NCI-H1417 (cell line): ENCODE data around the gene HSD11B2.
A peak's percentile ranks its signal among the peaks of the same experiment; 100 is the strongest.
"Not testable (repeated sequence)": the region's sequence is repeated elsewhere in the genome, so short reads cannot be mapped to it uniquely, and the experiment has no call there.

Source experiments
- DNase-seq, 3 experiments: peaks; one replicate each; lab custom pipeline; 2025; lab: John Stamatoyannopoulos, UW

Gene HSD11B2

DNA sequence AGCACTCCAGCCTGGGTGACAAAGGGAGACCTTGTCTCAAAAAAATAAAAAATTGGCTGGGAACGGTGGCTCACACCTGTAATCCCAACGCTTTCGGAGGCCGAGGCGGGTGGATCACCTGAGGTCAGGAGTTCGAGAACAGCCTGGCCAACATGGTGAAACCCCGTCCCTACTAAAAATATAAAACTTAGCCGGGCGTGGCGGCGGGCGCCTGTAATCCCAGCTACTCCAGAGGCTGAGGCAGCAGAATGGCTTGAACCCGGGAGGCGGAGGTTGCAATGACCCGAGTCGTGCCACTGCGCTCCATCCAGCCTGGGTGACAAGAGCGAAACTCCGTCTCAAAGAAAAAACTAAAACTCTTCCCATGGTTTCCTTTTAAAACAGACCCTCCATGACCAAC lies 15.5 kb upstream of the HSD11B2 start:
- not testable (repeated sequence) for DNase-seq

DNA sequence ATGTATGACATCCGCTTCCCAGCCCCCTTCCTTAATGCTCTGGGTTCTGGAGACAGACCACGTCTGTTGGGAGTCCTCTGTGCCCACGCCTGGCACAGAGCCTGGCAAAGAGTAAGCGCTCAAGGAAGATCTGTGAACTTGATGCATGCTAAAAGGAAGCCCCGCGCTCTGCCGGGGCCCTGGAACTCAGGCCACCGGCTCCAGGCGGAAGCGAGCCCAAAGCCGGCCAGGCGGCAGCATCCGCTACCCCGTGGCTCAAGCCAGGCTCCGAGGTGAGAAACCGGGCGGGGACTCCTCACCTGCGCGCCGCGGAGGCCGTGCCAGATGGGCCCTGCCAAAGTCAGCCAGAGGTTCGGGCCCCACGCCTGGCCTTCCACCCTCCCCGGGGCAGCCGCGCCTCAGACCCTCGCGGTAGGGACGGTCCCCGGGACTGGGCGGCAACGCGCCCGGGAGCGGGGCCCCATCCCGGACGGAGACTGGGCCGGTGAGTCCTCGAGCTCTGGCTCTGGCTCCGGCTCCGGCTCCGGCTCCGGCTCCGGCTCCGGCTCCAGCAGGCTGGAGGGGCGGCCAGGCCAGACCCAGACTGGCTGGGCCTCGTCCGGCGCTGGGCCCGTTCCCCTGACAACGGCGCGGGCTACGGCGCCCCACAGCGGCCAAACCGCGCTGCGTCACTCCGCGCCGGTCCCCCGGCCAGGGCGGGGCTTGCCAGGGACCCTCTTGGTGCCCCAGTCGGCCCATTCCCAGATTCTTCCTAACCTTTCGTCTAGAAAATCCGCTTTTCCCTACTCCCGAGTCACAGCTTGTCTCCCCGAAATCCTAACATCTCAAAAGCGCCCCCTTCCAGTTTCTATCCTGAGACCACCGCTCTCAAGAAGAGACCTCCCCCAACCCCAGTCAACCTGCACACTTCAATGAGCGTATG lies 14.8 kb upstream of the HSD11B2 start, which contains the start of gene ZDHHC1:
Gene ZDHHC1 (minus strand): TSS at position 606 of the 922 bp plus-strand sequence. CDS start 8,702 bp downstream, outside the sequence.
- DNase-seq = peak; percentile 69 to 76 (median 76)

DNA sequence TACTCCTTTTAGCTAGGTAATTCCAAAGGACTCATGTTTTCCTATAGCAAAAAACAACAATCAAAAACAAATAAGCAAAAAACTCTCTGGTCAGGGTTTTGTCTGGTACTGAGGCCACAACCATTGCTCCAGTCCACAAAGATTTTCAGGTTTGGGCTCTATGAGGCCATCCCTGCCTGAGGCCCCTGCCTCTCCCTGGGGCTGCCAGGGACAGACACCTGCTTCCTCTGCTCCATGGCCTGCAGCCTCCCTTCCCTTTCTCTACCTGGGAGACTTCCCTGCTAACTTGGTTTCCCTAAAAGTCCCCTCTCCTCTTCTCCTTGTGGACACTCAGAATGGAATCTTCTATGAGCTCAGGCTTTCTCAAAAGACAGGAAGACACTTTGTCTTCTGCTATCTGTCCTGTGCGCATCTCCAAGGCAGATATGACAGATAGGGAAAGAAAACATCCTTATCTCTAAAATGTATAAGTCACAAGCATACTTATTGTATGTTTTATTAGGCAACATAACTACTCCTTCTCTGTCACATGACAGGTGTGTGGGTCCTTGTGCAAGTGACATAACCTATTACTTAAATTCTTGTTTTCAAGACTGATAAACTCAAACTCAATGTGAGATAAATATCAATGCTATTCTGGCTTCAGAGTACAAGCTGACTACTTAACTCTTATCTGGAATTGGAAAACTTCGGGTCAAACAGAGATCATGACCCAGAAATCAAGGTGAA lies 13.4 kb upstream of the HSD11B2 start:
- DNase-seq = no peak

DNA sequence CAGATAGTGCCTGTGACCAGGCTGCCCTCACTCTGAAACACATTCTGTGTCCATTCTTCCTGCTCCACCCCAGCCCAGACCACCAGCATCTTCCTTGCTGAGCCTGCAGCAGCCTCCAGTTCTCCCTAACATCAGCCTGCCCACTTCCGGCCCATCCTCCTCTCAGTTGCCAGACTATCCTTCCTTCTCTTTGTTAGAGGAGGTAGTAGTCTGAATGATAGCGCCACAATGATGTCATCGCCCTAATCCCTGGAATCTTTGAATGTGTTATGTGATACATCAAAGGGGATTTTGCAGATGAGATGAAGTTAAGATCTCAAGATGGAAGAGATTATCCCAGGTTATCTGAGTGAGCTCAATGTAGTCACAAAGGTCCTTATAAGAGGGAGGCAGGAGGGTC lies 11.4 kb upstream of the HSD11B2 start:
- DNase-seq = no peak

DNA sequence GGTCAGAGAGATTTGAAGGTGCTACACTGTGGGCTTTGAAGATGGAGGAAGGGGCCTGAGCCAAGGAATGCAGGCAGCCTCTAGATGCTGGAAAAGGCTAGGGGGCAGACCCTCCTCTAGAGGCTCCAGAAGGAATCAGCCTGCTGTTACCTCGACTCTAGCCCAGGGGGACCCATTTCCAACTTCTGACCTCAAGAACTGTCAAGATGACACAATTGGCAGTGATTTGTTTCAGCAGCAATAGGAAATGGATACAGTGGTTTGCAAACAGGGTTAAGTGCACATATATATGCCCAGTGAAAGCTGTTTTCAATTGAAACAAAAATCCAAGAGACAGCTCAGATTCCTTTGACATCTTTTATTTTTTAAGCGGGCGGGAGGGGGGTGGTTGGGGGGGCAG lies 11.0 kb upstream of the HSD11B2 start:
- DNase-seq = no peak

DNA sequence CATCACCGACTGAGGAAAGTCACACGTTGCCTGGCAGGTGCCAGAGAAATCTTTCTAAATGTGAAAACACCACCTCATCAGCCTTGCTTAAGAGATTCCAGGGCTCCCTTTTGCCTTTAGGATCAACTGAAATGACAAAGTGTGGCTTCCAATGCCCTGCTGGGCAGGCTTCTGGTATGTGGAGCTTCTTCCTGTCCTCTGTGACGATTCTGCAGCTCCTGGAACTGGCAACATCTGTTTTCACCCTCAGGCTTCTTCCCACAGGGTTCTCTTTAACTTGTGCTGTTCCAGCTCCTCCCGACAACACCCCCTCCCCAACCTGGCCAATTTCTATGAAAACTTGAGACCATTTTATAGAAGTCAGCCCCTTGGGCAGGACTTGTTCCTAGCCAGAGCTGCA lies 9.9 kb upstream of the HSD11B2 start:
- no peak for DNase-seq

DNA sequence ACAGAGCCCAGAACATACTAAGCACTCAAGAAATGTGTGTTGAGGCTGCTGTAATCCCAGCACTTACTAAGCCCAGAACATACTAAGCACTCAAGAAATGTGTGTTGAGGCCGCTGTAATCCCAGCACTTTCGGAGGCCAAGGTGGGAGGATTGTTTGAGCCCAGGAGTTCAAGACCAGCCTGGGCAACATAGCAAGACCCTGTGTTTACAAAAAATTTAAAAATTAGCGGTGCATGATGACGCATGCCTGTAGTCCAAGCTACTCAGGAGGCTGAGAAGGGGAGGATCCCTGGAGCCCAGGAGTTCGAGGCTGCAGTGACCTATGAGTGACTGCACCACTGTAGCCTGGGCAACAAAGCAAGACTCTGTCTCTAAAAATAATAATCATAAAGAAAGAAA lies 7.9 kb upstream of the HSD11B2 start:
- DNase-seq = no peak

DNA sequence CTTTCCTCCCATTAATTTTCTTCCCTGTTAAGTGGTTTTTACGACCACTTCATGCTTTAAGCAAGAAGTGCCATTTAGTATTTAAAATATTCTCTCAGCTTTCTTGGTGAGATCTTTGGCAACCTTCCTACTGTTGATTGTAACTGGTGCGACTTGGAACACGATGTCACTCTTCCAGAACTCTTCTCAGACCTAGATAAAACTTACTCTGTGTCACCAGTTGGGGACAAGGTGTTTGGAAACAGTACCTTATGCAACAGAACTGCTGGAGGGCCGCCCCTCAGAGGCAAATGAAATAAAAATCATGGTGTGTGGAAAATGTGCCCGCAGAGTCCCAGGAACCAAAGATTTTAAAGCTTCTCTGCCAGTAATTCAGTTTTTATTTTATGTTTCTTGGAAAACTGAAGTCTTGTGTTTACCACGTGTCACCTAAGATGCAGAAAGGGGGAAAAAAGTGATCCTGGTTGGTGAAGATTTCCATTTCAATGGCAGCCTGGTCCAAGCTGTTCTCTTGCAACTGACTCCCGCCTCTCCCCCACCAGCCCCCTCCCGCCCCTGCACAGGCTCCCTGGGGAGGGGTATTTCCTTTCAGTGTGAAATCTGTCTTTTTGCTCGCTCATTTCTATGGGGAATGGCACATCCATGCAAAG lies 7.2 kb upstream of the HSD11B2 start:
- DNase-seq = no peak

DNA sequence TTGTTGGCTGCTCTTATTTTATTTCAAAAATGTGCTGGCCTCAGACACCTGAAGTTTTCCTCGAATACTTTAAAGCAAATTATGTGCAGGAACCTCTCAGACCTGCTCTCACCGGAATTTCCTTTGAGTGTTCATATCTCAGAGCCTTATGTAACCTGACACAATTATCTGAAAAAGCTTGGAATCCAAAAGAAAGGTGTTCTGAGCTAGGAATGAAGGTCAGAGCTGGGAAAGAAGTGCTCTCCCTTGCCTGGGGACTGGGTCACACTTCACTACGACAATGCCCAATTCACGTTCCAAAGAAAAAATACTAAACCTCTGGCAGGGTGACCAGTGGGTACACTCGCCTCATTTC lies 6.7 kb upstream of the HSD11B2 start:
- no peak for DNase-seq

DNA sequence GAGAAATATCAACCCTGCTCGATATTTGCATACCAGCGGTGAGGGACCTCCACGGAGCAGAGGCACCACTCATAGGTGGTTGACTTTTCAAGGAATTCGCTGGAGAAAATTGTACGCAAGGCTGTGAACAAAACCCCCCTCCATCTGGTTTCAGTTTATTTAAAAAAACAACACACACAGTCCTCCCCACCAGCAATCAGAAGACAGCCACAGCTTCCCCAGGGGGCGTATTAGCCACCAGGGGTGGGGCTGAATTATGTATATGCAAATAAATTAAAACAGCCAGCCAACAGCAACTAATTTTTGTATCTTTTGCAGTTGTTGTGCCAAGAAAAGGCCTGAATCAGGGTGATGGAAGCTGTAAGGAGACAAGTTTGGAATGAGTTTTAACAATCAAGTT lies 5.9 kb upstream of the HSD11B2 start:
- no peak for DNase-seq

DNA sequence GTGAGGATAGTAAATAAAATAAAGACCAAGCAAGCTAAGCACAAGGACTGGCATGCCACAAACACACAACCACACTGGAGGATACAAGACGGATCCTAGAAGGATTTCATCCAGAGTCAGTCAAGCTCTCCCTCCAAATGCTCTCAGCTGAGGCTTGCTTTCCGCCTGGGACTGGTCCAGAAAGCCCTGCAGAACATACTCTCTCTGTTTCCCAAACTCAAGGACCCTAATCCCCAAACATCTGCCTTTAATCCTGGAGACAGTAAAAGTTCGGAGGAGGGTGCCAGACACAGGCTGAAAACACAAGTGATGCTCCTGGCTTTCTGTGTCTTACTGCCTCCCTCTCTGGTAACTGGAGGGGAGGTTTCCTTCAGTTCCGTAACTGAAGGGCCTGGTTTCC lies 5.3 kb upstream of the HSD11B2 start:
- no peak for DNase-seq

DNA sequence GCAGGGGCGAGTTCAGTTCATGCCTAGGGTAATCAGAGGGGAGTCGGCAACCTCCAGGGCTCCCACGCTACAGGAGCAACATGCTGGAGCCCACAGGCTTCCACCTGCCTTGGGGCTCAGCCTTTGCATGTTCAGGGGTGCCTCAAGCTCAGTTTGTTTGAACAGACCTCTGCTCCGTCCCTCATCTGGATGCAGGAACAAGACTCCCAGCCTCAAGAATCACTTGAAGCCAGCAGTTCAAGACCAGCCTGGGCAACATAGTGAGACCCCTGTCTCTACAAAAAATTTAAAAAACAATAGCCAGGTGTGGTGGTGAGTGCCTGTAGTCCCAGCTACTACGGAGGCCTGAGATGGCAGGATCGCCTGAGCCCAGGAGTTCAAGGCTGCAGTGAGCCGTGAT lies 4.9 kb upstream of the HSD11B2 start:
- no peak for DNase-seq

DNA sequence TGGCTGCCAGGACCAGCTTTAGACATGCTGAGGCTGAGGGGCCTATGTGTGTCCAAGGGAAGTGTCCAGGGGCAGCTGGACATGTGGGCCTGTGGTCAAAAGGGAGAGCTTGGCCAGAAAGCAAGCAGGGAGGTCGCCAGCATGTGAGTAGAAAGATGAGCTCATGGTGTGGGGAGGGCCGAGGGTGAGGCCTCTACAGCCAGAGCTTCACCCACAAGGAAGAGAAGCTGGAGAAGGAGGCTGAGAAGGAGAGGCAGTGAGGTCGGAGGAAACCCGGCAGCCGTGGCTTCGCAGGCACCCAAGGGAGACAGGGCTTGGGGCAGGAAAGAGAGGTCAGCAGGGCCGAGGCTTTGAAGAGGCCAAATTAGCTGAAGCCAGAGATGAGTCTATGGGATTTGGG lies 4.0 kb upstream of the HSD11B2 start:
- DNase-seq = no peak

DNA sequence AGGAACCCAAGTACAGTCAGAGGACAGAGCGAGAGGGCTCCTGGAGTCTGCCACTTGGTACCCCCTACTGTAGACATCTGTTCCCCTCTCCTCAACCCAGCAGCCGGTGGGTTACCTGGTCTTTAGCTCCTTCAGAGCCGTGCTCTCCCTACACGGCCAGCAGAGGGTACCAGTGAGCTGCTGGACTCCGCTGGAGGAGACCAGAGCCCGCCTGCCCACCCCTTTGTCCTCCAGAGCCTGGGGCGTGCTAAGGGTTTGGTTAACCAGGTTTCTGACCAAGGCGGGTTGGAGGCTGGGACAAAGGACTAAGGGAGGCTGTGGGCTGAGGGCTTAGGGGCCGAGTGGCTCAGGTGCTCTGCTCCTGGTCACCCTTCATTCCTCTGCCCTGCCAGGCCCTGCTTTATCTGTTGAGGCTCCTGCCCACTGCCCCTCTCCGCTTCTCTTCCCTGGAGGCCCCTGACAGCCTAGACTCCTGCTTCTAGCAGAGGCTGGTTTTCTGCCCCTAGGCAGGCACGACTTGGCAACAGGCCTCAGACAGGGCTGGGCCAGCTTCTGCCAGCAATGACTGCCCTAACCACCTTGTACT lies 2.7 kb upstream of the HSD11B2 start:
- peak; percentile 42 to 77 (median 57) for DNase-seq

DNA sequence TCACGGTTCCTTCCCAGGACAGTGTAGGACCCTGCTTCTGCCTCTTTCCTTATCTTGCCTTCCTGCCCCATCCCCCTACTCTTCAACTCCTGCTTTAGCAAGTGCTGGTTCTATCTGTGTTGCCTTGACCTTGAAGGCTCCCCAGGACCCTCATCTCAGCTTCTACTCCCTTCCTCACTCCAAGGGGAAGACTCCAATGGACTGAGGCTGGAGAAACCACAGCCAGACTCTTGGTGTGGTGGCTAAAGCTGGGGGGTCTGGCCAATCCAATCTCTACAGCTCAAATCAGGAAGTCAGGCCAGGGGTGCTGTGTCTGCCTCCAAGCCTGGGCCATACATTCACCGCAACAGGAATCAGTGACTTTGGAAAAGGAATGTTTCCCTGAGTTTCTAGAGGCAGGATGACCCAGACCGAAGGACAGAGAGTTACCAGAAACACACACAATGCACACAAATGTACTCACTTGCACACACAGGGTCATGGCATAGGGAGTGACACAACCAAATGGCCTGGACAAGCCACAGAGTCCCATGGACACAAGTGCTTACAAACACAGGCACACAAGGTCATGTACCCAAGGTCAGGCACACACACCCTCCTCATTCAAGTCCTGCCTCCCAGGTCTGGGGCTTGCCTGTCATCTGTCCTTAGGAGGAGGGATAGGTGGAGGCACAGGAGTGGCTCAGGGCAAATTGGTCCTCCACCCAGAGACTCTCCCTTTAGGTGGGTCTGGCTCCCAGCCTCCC lies 1.7 kb upstream of the HSD11B2 start:
- peak in 1 of 3 experiments; percentile 9 for DNase-seq

DNA sequence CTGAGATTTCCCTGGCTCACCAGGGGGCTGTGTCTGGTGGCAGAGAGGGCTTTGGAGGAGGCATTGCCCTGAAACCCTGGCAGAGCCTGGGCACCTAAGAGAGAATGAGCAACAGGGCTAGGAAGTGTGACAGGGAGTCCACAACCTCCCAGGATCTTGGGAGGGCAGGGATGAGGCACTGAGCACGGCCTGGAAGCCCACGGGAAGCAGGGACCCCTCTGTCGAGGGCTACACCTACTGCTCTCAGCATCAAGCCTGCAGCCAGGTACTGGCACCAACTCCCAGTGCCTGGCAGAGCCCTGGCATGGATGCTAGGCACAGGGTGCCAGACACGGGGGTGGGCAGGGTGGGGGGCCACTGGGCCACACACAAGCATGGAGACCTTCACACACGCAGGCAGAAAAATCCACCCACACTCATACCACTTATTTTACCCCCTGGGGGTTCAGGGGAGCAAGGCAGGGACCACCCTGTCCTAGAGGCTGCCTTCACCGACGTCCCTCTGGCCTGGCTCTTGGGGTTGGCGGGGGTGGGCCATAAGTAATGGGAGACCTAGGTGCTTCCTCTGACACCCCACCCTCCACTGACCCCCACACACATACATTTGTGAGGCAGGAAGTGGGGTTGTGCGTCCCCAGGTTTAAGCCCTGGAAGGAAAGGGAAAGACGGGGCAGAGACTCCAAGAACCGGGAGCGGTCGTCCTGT lies 970 bp upstream of the HSD11B2 start:
- DNase-seq = no peak

DNA sequence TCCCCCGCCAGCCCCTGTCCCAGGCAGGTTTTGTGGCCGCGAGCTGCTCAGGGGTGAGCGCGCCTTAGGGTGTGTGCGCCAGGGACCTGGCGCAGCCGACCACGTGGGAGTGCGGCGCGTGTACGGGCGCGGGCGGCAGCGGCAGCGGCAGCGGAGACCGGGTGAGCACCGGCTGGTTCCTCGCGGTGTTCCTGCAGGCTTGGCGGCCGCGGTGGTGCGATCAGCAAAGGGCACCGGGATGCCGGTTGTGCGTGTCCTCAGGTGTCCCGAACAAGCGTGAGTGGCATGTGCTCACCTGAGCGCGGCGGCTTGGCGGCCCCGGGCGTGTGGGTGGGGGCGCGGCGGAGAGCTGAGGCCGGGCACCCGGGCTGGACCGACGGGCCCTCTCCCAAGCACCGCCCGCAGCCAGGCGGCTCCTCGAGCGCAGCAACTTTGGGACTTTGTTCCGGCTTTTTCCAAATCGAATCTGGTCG lies 381 bp upstream of the HSD11B2 start:
- DNase-seq = peak in 2 of 3 experiments; percentile 73 to 80

DNA sequence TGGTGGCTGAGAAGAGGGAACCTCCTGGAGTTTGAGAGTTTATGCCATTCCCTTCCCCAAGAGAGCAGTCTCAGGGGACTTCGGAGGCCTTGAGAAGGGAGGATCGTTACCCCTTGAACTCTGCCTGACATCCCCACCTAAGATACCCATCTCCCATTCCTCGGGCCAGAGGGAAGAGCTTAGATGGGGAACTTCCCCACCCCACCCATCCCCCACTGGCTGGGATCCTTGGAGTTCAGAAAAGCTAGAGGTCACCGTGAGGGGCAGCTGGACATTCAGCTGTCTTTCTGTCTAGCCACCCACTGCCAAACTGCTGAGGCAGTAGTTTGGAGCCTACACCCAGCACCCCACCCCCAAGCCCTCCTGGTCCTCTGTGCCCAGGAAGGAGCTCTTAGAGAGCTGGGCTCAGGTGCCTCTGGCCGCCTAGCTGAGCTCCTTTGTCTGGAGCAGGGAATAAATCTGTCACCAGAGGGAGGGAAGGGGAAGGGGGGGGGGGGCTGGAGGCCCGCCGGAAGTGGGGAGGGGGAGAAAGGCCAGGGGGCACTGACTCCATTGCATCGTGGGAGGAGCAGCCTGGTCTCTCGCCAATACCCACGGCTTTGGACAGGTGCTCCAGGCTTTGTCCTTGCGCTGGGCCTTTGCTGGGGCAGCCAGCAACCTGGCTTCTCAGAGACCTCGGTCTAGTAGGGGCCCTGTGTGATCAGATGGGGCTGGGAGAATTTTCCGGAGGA lies 1.0 kb downstream of the HSD11B2 start:
- peak in 2 of 3 experiments; percentile 73 to 78 for DNase-seq

DNA sequence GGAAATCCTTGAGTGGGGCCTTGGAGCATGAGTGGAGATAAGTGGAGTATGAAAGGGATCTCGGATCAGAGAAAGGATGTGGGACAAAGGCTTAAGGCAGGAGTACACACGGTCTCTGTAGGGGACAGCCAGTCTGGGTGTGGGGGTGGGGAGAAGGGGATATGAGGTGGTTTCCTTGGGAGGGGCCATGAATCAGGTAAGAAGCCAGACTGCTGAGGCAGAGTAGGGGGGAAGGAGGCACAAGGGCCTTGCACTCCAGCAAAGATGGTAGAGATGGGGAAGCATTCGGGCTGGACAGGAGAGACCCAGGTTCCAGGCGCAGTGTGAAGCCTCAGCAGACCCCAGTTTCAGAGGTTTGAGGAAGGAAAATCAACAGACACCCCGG lies 1.6 kb downstream of the HSD11B2 start:
- DNase-seq = no peak

DNA sequence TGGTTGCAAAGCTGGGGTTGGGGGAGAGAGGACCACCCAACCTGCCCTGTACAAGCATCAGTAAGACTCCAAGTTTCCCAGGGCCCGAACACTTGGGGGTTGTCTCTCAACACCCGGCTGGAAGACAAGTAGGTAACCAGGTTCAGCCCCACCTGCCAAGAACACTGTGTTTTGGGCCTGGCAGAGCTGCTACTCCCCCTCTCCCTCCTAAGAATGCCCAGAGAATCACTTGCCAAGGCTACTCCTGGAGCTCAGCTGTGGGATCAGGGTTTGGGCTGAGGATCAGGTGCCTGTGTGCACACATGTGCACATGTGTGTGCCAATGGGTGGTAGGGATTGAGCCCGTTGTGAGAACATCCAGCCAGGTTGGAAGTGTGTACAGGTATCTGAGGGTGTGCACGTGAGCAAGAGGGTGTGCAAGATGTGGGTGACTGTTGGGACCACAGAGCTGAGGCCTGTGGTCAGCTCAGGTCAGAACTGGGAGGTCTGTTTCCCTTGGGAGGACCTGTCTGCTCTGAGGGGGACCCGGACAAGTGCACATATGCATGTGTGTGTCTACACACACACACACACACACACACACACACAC lies 2.3 kb downstream of the HSD11B2 start:
- no peak for DNase-seq
